Subcutaneous abdominal adipose tissue (tissue), 5 donors: ENCODE results near the gene ITGA6.
A peak's percentile ranks its signal among the peaks of the same experiment; 100 is the strongest.

Experiments used
- H3K27ac ChIP-seq: one replicate; pipeline ENCODE4 v1.7.0; 2013; ENCODE audit warnings: low read depth, mild to moderate bottlenecking, inconsistent platforms, low read length, moderate library complexity
- H3K27me3 ChIP-seq, 5 donors: one replicate each; pipeline ENCODE4 v1.7.0; 2013; ENCODE audit warnings: low read length in 5 of 5, inconsistent platforms in 1 of 5; ENCODE audit not compliant: control insufficient read depth in 5 of 5, insufficient read depth in 4 of 5
- H3K36me3 ChIP-seq, 5 donors: one replicate each; pipeline ENCODE4 v1.7.0; 2013; ENCODE audit warnings: low read length in 5 of 5; ENCODE audit not compliant: control insufficient read depth in 5 of 5, insufficient read depth in 5 of 5
- H3K4me1 ChIP-seq, 5 donors: one replicate each; pipeline ENCODE4 v1.7.0; 2013; ENCODE audit warnings: low read length in 5 of 5, mild to moderate bottlenecking in 3 of 5, moderate library complexity in 1 of 5; ENCODE audit not compliant: control insufficient read depth in 5 of 5, insufficient read depth in 5 of 5
- H3K4me3 ChIP-seq, 5 donors: one replicate each; pipeline ENCODE4 v1.7.0; 2013; ENCODE audit warnings: low read length in 5 of 5, low read depth in 1 of 5
- H3K9ac ChIP-seq, 5 donors: one replicate each; pipeline ENCODE4 v1.7.0; 2013; ENCODE audit warnings: low read length in 5 of 5, mild to moderate bottlenecking in 4 of 5, moderate library complexity in 3 of 5
- H3K9me3 ChIP-seq, 5 donors: one replicate each; pipeline ENCODE4 v1.7.0; 2013; ENCODE audit warnings: low read length in 5 of 5; ENCODE audit not compliant: control insufficient read depth in 5 of 5
- donor health status: healthy.
- donor health status: healthy.
- donor health status: healthy.
- donor health status: healthy.
- donor health status: healthy.

Gene ITGA6

GRCh38 chr2:172552547-172553291 lies 125.3 kb downstream of the ITGA6 start:
- H3K27ac ChIP-seq = no peak overlapping the region
- H3K27me3 ChIP-seq = no peaks in the 10 kb centered on the region
- no peaks in the 10 kb centered on the region for H3K9me3 ChIP-seq
- no peak overlapping the region for H3K4me3 ChIP-seq
- H3K9ac ChIP-seq = no peak overlapping the region
- H3K4me1 ChIP-seq = peaks cover 5 to 38% (median 35%) of the 10 kb centered on the region in 5 donors
- H3K36me3 ChIP-seq = no peaks in the 10 kb centered on the region

- Histone ChIP-seq H3K9me3 (no peaks in the 10 kb centered on the region), H3K36me3 (no peaks in the 10 kb centered on the region), H3K27me3 (no peaks in the 10 kb centered on the region), H3K9ac (peak overlapping the region; percentile 60 to 88 (median 81)), H3K4me3 (peak overlapping the region; percentile 68 to 97 (median 93)), H3K27ac (peak overlapping the region; percentile 90), H3K4me1 (peaks cover 5 to 43% (median 35%) of the 10 kb centered on the region in 5 donors)
Observed at GRCh38 chr2:172554352-172555271, 127.2 kb downstream of the ITGA6 start.

GRCh38 chr2:172555272-172555521 lies 127.8 kb downstream of the ITGA6 start:
- Histone ChIP-seq H3K36me3 (peaks cover 0 to under 1% (median 0%) of the 10 kb centered on the region in 5 donors), H3K9me3 (no peaks in the 10 kb centered on the region), H3K9ac (peak overlapping the region; percentile 60 to 88 (median 81)), H3K27ac (peak overlapping the region; percentile 90), H3K4me3 (peak overlapping the region; percentile 68 to 97 (median 93)), H3K4me1 (peaks cover 5 to 43% (median 35%) of the 10 kb centered on the region in 5 donors), H3K27me3 (no peaks in the 10 kb centered on the region)
